Peyer's patch (tissue), 4 donors: ENCODE measurements around the gene SUPT4H1. TPM values are rescaled to one million over a fixed set of nuclear protein-coding genes. Genes with fewer than 3 reads are reported as not detected.
"Not testable (repeated sequence)": the region's sequence is repeated elsewhere in the genome, so short reads cannot be mapped to it uniquely, and the experiment has no call there.

Experiments used
- DNase-seq, 3 donors: peaks; one replicate each; pipeline ENCODE4 v3.0.0-alpha.2; 2017 to 2019
- H3K27ac ChIP-seq, 4 donors: fragments of 200-600 bp; sonication (generic); one replicate each; pipeline ENCODE4 v1.5.1; 2016 to 2019
- H3K27me3 ChIP-seq, 2 donors: fragments of 200-600 bp; sonication (generic); one replicate each; pipeline ENCODE4 v1.5.1; 2019
- H3K36me3 ChIP-seq, 3 donors: fragments of 200-600 bp; sonication (generic); one replicate each; pipeline ENCODE4 v1.5.1; 2016 to 2019
- H3K4me1 ChIP-seq, 4 donors: fragments of 200-600 bp; sonication (generic); one replicate each; pipeline ENCODE4 v1.5.1; 2016 to 2019
- H3K4me3 ChIP-seq, 4 donors: fragments of 200-600 bp; sonication (generic); 1 replicate in 3 of 4; 2 replicates in 1 of 4; pipeline ENCODE4 v1.5.1; 2016 to 2019; ENCODE audit warnings: mild to moderate bottlenecking in 1 of 4
- H3K9me3 ChIP-seq, 4 donors: fragments of 200-600 bp; sonication (generic); one replicate each; pipeline ENCODE4 v1.5.1; 2016 to 2019; ENCODE audit warnings: mild to moderate bottlenecking in 1 of 4
- POLR2A ChIP-seq, 2 donors: fragments of 450-650 bp; IDR thresholded peaks; one replicate each; pipeline ENCODE4 v1.5.1; 2017; ENCODE audit warnings: antibody characterized with exemption in 2 of 2, mild to moderate bottlenecking in 2 of 2, moderate library complexity in 2 of 2
- total RNA-seq, 4 donors: library from RNA; depleted of rRNA; stranded (reverse); fragments of >200 nt; gene quantifications; one replicate each; pipeline ENCODE4 v1.1.0, GENCODE V29; 2016
- TF ChIP-seq, protein P1 (sequence below), 6 experiments: fragments of 450-650 bp in 4 of 6; fragments of 200-600 bp in 2 of 6; sonication (generic) in 1 of 6; IDR thresholded peaks; one replicate each; pipeline ENCODE4 v1.5.1; 2017 to 2019; ENCODE audit warnings: antibody characterized with exemption in 6 of 6, mild to moderate bottlenecking in 3 of 6, moderate library complexity in 1 of 6

SUPT4H1 gene
- total RNA-seq, 4 donors from 2014 or later, result 31.9 to 56.1 (median 47.9) TPM

DNA sequence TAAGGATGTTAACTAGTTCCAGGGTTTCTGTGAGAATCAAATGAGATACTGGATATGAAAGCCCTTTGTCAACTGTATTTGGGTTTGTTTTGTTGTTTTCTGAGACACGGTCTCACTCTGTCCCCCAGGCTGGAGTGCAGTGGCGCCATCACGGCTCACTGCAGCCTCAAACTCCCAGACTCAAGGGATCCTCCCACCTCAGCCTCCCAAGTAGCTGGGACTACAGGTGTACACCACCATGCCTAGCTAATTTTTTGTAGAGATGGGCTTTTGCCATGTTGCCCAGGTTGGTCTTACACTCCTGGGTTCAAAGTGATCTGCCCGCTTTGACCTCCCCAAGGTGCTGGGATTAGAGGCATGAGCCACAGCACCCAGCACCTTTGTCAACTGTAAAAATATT lies 8.9 kb downstream of the SUPT4H1 start:
- Histone ChIP-seq H3K27me3 (no peaks in the 10 kb centered on the region), H3K27ac (peak overlapping the region; percentile 21 to 97 (median 77)), H3K9me3 (no peaks in the 10 kb centered on the region), H3K4me3 (no peak overlapping the region), H3K4me1 (peaks cover 0 to 42% (median 28%) of the 10 kb centered on the region in 4 donors), H3K36me3 (peaks cover 0 to 46% (median 0%) of the 10 kb centered on the region in 3 donors)
- no peak for DNase-seq
- TF ChIP-seq POLR2A (IDR thresholded peaks at IDR 0.05), result no peak
- TF ChIP-seq, protein P1, sequence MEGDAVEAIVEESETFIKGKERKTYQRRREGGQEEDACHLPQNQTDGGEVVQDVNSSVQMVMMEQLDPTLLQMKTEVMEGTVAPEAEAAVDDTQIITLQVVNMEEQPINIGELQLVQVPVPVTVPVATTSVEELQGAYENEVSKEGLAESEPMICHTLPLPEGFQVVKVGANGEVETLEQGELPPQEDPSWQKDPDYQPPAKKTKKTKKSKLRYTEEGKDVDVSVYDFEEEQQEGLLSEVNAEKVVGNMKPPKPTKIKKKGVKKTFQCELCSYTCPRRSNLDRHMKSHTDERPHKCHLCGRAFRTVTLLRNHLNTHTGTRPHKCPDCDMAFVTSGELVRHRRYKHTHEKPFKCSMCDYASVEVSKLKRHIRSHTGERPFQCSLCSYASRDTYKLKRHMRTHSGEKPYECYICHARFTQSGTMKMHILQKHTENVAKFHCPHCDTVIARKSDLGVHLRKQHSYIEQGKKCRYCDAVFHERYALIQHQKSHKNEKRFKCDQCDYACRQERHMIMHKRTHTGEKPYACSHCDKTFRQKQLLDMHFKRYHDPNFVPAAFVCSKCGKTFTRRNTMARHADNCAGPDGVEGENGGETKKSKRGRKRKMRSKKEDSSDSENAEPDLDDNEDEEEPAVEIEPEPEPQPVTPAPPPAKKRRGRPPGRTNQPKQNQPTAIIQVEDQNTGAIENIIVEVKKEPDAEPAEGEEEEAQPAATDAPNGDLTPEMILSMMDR (IDR thresholded peaks at IDR 0.05), result no peak

DNA sequence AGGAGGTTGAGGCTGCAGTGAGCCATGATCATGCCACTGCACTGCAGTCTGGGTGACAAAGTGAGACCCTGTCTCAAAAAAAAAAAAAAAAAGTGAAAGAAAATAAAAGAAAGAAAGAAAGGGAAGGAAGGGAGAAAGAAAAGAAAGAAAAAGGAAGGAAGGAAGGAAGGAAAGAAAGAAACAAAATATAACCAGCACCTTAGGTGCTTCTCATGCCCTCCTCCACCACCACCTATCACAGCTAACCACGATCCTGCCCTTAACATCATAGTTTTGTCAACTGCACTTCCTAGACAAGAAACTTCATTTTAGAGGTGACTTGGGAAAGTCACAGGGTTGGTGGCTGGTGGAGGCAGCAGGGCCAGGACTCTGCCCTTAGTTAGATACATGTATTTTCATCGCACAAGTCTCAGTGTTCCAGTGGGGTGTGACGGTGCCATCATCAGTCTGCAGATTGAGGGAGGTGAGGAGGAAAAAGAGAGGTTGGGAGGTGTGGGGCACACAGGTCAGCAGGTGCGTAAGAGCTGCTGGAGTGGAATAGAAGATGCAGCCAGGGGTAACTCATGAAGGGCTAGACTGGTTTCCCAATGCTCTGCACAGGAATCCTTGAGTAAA lies 10.0 kb downstream of the SUPT4H1 start:
- no peaks in the 10 kb centered on the region for H3K27me3 ChIP-seq
- H3K9me3 ChIP-seq, result no peaks in the 10 kb centered on the region
- H3K4me1 ChIP-seq, result peaks cover 0 to 51% (median 33%) of the 10 kb centered on the region in 4 donors
- H3K27ac ChIP-seq, result peak overlapping the region; percentile 23 to 97 (median 68)
- H3K36me3 ChIP-seq, result peaks cover 0 to 35% (median 0%) of the 10 kb centered on the region in 3 donors
- TF ChIP-seq POLR2A (IDR thresholded peaks at IDR 0.05), result no peak
- TF ChIP-seq, protein P1 (IDR thresholded peaks at IDR 0.05), result no peak
- peak in 1 of 3 donors; percentile 45 for DNase-seq
- no peak overlapping the region for H3K4me3 ChIP-seq

DNA sequence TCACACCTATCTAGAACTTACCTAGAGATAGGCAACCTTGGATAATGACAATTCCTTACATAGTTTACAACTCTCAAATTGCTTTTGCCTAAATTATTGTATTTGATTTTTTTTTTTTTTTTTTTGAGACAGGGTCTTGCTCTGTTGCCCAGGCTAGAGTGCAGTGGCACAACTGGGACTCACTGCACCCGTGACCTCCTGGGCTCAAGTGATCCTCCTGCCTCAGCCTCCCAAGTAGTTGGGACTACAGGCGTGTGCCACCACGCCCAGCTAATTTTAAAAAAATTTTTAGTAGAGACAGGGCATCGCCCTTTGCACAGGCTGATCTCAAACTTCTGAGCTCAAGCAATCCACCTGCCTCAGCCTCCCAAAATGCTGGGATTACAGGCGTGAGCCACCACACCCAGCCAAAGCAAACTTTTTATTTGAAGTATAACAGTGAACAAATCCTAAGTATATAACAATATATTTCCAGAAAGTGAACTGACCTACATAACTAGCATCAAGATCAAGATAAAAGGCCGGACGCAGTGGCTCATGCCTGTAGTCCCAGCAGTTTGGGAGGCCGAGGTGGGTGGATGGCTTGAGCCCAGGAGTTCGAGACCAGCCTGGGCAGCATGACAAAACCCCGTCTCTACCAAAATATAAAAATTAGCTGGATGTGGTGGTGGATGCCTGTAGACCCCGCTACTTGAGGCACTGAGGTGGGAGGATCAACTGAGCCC lies 10.7 kb downstream of the SUPT4H1 start:
- not testable (repeated sequence) for H3K27me3 ChIP-seq, H3K4me3 ChIP-seq, H3K9me3 ChIP-seq, DNase-seq
- Histone ChIP-seq H3K36me3 (peaks cover 0 to 28% (median 0%) of the 10 kb centered on the region in 3 donors), H3K27ac (peak overlapping the region; percentile 18 to 97 (median 54)), H3K4me1 (peaks cover 0 to 57% (median 38%) of the 10 kb centered on the region in 4 donors)

DNA sequence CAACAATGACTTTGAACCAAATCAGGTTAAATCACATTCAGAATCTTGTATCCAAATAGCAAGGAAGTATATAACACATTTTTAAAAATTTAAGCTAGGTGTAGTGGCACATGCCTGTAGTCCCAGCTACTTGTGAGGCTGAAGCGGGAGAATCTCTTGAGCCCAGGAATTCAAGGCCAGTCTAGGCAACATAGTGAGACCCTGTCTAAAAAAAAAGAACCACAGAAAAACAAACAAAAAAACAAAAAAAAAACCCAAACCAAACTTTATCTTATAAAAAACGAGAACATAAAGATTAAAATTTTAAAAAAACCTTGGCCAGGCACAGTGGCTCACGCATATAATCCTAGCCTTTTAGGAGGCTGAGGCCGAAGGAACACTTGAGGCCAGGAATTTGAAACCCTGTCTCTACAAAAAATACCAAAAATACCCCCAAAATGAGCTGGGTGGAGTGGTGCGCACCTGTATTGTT lies 11.6 kb downstream of the SUPT4H1 start:
- H3K27me3 ChIP-seq, result no peaks in the 10 kb centered on the region
- no peaks in the 10 kb centered on the region for H3K9me3 ChIP-seq
- H3K4me3 ChIP-seq, result no peak overlapping the region
- H3K27ac ChIP-seq, result peak overlapping the region; percentile 87 to 97 (median 95)
- no peak for DNase-seq
- H3K4me1 ChIP-seq, result peaks cover 0 to 64% (median 45%) of the 10 kb centered on the region in 4 donors
- H3K36me3 ChIP-seq, result peaks cover 0 to 19% (median 0%) of the 10 kb centered on the region in 3 donors
- TF ChIP-seq, protein P1 (IDR thresholded peaks at IDR 0.05), result no peak
- no peak for TF ChIP-seq POLR2A (IDR thresholded peaks at IDR 0.05)

DNA sequence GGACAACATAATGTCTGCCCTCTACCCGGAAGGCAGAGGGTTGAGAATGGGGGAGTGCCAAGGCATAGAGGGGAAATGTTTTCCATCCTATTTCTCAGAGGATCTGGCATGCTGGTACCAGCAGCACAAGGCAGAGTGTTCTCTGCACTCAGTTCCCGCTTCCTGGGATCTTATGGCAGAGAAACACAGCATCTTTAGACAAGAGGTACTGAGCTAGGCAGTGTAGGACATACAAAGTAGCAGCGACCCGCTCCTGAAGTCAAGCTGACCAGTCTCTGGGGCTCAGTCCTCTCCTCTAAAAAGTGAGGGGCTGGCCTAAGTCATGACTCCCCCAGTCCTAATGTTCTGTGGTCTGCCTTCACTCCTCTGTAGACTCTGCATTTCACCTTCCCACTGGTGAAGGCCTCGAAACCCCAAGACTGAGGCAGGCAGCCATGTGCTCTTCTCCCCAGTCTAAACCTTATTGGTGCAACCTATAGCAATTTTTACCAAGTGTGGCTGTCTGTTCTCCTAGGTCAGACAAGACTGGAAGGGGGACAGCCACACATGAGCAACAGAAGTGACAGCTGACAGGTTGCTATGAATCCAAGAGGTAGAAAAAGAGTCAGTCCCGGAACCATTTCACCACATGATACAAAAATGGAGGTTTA lies 12.1 kb downstream of the SUPT4H1 start:
- Histone ChIP-seq H3K4me1 (peaks cover 0 to 70% (median 49%) of the 10 kb centered on the region in 4 donors), H3K36me3 (peaks cover 0 to 14% (median 0%) of the 10 kb centered on the region in 3 donors), H3K27me3 (no peaks in the 10 kb centered on the region), H3K9me3 (no peaks in the 10 kb centered on the region), H3K27ac (peak overlapping the region; percentile 87 to 97 (median 95)), H3K4me3 (peak overlapping the region; percentile 8 to 40 (median 32))
- no peak for DNase-seq
- TF ChIP-seq, protein P1 (IDR thresholded peaks at IDR 0.05), result no peak
- no peak for TF ChIP-seq POLR2A (IDR thresholded peaks at IDR 0.05)
